GM10248 (cell line): ENCODE data around the gene BCAS1.

Source experiments
- CTCF ChIA-PET: fragments of 300-600 bp; sonication (Branson Sonifier 250); formaldehyde crosslinking; extraction: SDS; loops from one replicate; lab custom pipeline; 2021; ENCODE audit warnings: antibody characterized with exemption; lab: Yijun Ruan, JAX
- POLR2A ChIA-PET: fragments of 350-650 bp; sonication (Branson Sonifier 250); formaldehyde crosslinking; extraction: SDS; loops from one replicate; lab custom pipeline; 2020; ENCODE audit warnings: antibody characterized with exemption; lab: Yijun Ruan, JAX
- DNase-seq: peaks from one replicate; pipeline ENCODE4 v3.0.0; 2012; ENCODE audit errors: extremely low spot score
- TF ChIP-seq, protein P1 (sequence below): IDR thresholded peaks from 2 replicates; pipeline ENCODE4 v1.5.1; 2012; ENCODE audit warnings: mild to moderate bottlenecking, low read depth; ENCODE audit errors: extremely low read depth, missing control alignments, control extremely low read depth

BCAS1 gene

GRCh38 chr20:53943522-53944291 lies 126.7 kb downstream of the BCAS1 start:
- CTCF ChIA-PET, result interaction anchor here (0.8 to 3.6 kb wide), 5 partner anchors 13 to 208 kb away, joined by 3 to 9 read pairs (median 3); no protein-coding TSS in a partner anchor
- DNase-seq, result peak; percentile 45
- POLR2A ChIA-PET, result no interaction called here
- TF ChIP-seq, protein P1, sequence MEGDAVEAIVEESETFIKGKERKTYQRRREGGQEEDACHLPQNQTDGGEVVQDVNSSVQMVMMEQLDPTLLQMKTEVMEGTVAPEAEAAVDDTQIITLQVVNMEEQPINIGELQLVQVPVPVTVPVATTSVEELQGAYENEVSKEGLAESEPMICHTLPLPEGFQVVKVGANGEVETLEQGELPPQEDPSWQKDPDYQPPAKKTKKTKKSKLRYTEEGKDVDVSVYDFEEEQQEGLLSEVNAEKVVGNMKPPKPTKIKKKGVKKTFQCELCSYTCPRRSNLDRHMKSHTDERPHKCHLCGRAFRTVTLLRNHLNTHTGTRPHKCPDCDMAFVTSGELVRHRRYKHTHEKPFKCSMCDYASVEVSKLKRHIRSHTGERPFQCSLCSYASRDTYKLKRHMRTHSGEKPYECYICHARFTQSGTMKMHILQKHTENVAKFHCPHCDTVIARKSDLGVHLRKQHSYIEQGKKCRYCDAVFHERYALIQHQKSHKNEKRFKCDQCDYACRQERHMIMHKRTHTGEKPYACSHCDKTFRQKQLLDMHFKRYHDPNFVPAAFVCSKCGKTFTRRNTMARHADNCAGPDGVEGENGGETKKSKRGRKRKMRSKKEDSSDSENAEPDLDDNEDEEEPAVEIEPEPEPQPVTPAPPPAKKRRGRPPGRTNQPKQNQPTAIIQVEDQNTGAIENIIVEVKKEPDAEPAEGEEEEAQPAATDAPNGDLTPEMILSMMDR, result no peak

DNA sequence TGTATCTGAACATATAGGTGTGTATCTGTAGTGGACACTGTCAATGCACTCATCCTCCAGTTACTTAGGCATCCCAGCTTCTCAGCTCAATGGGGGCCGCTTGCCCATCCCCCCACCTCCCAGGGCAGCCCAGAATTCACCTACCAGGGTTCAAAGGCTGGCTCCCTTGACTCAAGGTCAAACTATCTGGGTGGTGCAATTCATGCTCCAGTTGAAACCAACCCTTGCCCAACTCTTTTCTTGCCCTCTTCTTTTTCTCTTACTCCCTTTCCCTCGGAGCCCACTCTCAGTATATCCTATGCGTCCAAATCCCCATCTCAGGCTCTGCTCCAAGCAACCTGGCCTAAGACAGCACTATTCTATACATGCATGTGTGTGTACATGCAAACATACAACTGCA lies 127.4 kb downstream of the BCAS1 start:
- no peak for DNase-seq
- TF ChIP-seq, protein P1, result no peak
- ChIA-PET POLR2A (no interaction called here), CTCF (interaction anchor here (0.6 to 18.9 kb wide), 7 partner anchors 9 to 534 kb away, joined by 3 to 281 read pairs (median 5); no protein-coding TSS in a partner anchor)

GRCh38 chr20:53942472-53942816 lies 128.0 kb downstream of the BCAS1 start:
- ChIA-PET CTCF (interaction anchor here (0.6 to 18.9 kb wide), 11 partner anchors 9 to 534 kb away, joined by 3 to 281 read pairs (median 4); no protein-coding TSS in a partner anchor), POLR2A (interaction anchor here (1.4 kb wide), 1 partner anchor 12 kb away, joined by 3 read pairs; no protein-coding TSS in a partner anchor)
- DNase-seq, result no peak
- TF ChIP-seq, protein P1, result no peak

- peak; percentile 22 for DNase-seq
- ChIA-PET CTCF (interaction anchor here (0.6 to 18.9 kb wide), 11 partner anchors 8 to 364 kb away, joined by 3 to 281 read pairs (median 4); no protein-coding TSS in a partner anchor), POLR2A (interaction anchor here (1.4 kb wide), 1 partner anchor 11 kb away, joined by 3 read pairs; no protein-coding TSS in a partner anchor)
- TF ChIP-seq, protein P1, result no peak
Observed at GRCh38 chr20:53941680-53942471, 128.5 kb downstream of the BCAS1 start.

DNA sequence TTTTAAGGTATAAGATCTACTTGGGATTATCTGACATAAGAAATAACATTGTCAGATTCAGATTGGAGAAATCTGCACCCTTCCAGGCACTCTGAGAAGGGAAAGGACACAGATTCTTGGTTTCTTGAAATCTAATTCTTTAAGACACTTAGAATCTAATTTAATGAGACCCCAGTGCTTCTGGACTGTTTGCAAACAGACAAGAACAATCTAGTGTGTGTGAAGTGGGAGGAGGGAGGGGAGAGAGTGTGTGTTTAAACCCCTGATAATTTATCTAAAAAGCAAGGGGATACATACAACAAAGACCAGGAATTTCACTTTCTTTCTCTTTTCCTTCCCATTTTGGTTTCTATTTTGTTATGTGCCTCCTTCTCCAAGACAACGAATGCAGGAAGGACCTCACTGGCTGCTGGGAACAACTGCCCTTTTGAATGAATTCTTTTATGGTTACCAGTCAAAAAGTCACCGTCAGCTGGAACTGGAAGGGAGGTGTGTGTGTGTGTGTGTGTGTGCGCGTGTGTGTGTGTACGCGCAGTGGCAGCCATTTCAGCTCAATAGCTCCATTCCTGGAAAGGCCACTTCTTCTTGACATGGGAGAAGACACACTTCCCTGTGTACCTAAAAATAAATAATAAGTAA lies 129.4 kb downstream of the BCAS1 start:
- DNase-seq, result no peak
- TF ChIP-seq, protein P1, result no peak
- POLR2A ChIA-PET, result interaction anchor here (1.4 kb wide), 1 partner anchor 11 kb away, joined by 3 read pairs; no protein-coding TSS in a partner anchor
- CTCF ChIA-PET, result interaction anchor here (1.0 to 18.9 kb wide), 10 partner anchors 10 to 363 kb away, joined by 3 to 281 read pairs (median 6); no protein-coding TSS in a partner anchor
